ENCODE data around the gene SLC39A13.
A peak's percentile ranks its signal among the peaks of the same experiment; 100 is the strongest.

Gene SLC39A13

DNA sequence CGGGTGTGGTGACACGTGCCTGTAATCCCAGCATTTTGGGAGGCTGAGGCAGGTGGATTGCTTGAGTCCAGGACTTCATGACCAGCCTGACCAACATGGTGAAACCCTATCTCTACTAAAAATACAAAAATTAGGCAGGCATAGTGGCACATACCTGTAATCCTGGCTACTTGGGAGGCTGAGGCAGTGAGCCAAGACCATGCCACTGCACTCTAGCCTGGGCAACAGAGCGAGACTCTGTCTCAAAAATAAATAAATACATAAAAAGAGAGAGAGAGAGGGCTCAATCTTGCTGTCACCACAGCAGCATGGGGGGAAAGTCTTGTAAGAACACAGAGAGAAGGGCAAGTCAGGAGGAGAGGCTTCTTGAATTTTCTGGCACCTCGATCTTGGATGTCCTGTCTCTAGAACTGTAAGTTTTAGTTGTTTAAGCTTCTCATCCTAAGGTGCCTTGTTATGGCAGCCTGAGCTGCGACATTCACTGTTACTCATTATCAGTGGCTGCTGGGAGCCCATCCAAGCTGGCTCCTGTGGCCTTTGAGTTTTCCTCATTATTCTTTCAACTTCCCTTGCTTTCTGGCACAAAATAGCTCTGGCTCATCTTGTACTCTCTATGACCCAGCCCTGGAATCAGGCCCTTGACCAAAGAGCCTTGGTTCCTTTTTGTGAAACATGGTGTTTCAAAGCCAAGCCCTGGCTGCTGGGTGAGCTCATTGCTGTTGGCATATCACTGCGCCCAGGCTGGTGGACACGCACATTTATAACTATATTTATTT lies 25.8 kb downstream of the SLC39A13 start:
- Histone ChIP-seq H2BK15ac (ENCODE audit: low read length) (no peak overlapping the region), H3K14ac (ENCODE audit: low read length) (no peak overlapping the region)
- WGBS, 2 donors (ENCODE audit: extremely low coverage in 2 of 2, insufficient read length in 2 of 2, insufficient replicate concordance in 1 of 2): no CpG with 5 or more reads among the region's 7 CpGs

GRCh38 chr11:47435687-47436086 lies 27.3 kb downstream of the SLC39A13 start:
- Histone ChIP-seq H2BK5ac (ENCODE audit: low read length) (no peak overlapping the region), H4K91ac (ENCODE audit: low read depth, low read length, poor library complexity) (no peak overlapping the region), H3K18ac (ENCODE audit: low read length) (no peak overlapping the region), H3K9me3 (replicated peaks in 1 of 2; ENCODE audit: control insufficient read depth in 2 of 2, insufficient read depth in 1 of 2, low read depth in 1 of 2, low read length in 2 of 2) (no peaks in the 10 kb centered on the region), H3K4me3 (ENCODE audit: low read length in 2 of 2) (no peak overlapping the region), H2BK15ac (ENCODE audit: low read length) (no peak overlapping the region), H2BK12ac (ENCODE audit: low read length) (no peak overlapping the region), H3K9ac (ENCODE audit: low read depth, low read length, poor library complexity) (no peak overlapping the region), H3K14ac (ENCODE audit: low read length) (no peak overlapping the region), H3K79me1 (ENCODE audit: low read depth, low read length) (no peaks in the 10 kb centered on the region), H2AFZ (ENCODE audit: low read length) (no peak overlapping the region), H3K36me3 (replicated peaks in 1 of 2; ENCODE audit: control insufficient read depth in 2 of 2, insufficient read depth in 2 of 2, low read length in 2 of 2) (no peaks in the 10 kb centered on the region), H3K27ac (replicated peaks; ENCODE audit: low read length) (no peak overlapping the region), H3K4me1 (ENCODE audit: control insufficient read depth in 2 of 2, insufficient read depth in 1 of 2, low read depth in 1 of 2, low read length in 2 of 2) (peaks cover 2 to 9% of the 10 kb centered on the region in 2 donors), H4K8ac (ENCODE audit: low read depth, low read length) (no peak overlapping the region), H3K4me2 (ENCODE audit: insufficient read depth, low read length, poor library complexity, severe bottlenecking) (no peak overlapping the region), H3K23ac (ENCODE audit: low read depth, low read length, poor library complexity) (peak overlapping the region; percentile 58), H2BK120ac (ENCODE audit: low read depth, low read length) (no peak overlapping the region), H3K27me3 (ENCODE audit: control insufficient read depth in 3 of 3, insufficient read depth in 3 of 3, low read depth in 1 of 3, low read length in 3 of 3) (no peaks in the 10 kb centered on the region), H3K4ac (ENCODE audit: low read length) (no peak overlapping the region), H2AK5ac (ENCODE audit: low read depth, low read length) (no peak overlapping the region)
- DNase-seq (ENCODE audit: low spot score): no peak
- WGBS, 2 donors (ENCODE audit: extremely low coverage in 2 of 2, insufficient read length in 2 of 2, insufficient replicate concordance in 1 of 2): no CpG with 5 or more reads among the region's 3 CpGs

More for the DNA sequence above, 25.8 kb downstream of the SLC39A13 start:
- Histone ChIP-seq H4K8ac (ENCODE audit: low read depth, low read length) (no peak overlapping the region), H2BK120ac (ENCODE audit: low read depth, low read length) (no peak overlapping the region), H3K18ac (ENCODE audit: low read length) (no peak overlapping the region), H3K23ac (ENCODE audit: low read depth, low read length, poor library complexity) (no peak overlapping the region), H3K4me1 (ENCODE audit: control insufficient read depth in 2 of 2, insufficient read depth in 1 of 2, low read depth in 1 of 2, low read length in 2 of 2) (peaks cover 2 to 9% of the 10 kb centered on the region in 2 donors), H3K9me3 (replicated peaks in 1 of 2; ENCODE audit: control insufficient read depth in 2 of 2, insufficient read depth in 1 of 2, low read depth in 1 of 2, low read length in 2 of 2) (no peaks in the 10 kb centered on the region), H2BK5ac (ENCODE audit: low read length) (no peak overlapping the region), H3K79me1 (ENCODE audit: low read depth, low read length) (no peaks in the 10 kb centered on the region), H4K91ac (ENCODE audit: low read depth, low read length, poor library complexity) (no peak overlapping the region), H3K9ac (ENCODE audit: low read depth, low read length, poor library complexity) (no peak overlapping the region), H2AFZ (ENCODE audit: low read length) (peak overlapping the region; percentile 59), H3K4me3 (ENCODE audit: low read length in 2 of 2) (no peak overlapping the region), H2AK5ac (ENCODE audit: low read depth, low read length) (no peak overlapping the region), H3K4ac (ENCODE audit: low read length) (no peak overlapping the region), H3K4me2 (ENCODE audit: insufficient read depth, low read length, poor library complexity, severe bottlenecking) (no peak overlapping the region), H3K27me3 (ENCODE audit: control insufficient read depth in 3 of 3, insufficient read depth in 3 of 3, low read depth in 1 of 3, low read length in 3 of 3) (no peaks in the 10 kb centered on the region), H3K36me3 (replicated peaks in 1 of 2; ENCODE audit: control insufficient read depth in 2 of 2, insufficient read depth in 2 of 2, low read length in 2 of 2) (no peaks in the 10 kb centered on the region), H2BK12ac (ENCODE audit: low read length) (no peak overlapping the region), H3K27ac (replicated peaks; ENCODE audit: low read length) (no peak overlapping the region)
- DNase-seq (ENCODE audit: low spot score): no peak

GRCh38 chr11:47436726-47437125 lies 28.3 kb downstream of the SLC39A13 start:
- WGBS, 2 donors (ENCODE audit: extremely low coverage in 2 of 2, insufficient read length in 2 of 2, insufficient replicate concordance in 1 of 2): no CpG with 5 or more reads among the region's 3 CpGs
- no peak overlapping the region for H3K4me2 ChIP-seq (ENCODE audit: insufficient read depth, low read length, poor library complexity, severe bottlenecking)
- no peak overlapping the region for H4K8ac ChIP-seq (ENCODE audit: low read depth, low read length)

DNA sequence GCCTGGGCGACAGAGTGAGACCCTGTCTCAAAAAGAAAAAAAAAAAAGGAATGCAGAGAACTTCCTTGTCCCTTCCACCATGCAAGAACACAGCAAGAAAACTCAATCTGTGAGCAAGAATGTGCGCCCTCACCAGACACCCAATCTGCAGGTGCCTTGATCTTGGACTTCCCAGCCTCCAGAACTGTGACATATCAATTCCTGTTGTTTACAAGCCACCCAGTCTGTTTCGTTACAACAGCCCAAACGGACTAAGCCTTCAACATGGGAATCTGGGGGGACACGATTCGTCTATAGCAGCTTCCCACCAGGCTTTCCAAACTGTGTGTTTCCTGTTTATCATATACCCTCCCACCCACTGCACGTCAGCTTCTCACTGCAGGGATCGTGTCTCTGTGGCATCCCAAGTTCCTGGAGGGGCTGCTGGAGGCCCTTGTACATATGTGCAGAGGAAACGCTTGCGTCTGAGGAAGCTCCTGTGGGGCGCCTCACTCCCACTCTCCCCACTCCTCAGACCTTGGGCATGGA lies 28.9 kb downstream of the SLC39A13 start:
- no CpG with 5 or more reads among the region's 11 CpGs for WGBS, 2 donors (ENCODE audit: extremely low coverage in 2 of 2, insufficient read length in 2 of 2, insufficient replicate concordance in 1 of 2)
- Histone ChIP-seq H2BK5ac (ENCODE audit: low read length) (no peak overlapping the region), H3K9me3 (replicated peaks in 1 of 2; ENCODE audit: control insufficient read depth in 2 of 2, insufficient read depth in 1 of 2, low read depth in 1 of 2, low read length in 2 of 2) (no peaks in the 10 kb centered on the region)

More at GRCh38 chr11:47436726-47437125, 28.3 kb downstream of the SLC39A13 start:
- Histone ChIP-seq H2BK5ac (ENCODE audit: low read length) (no peak overlapping the region), H2AFZ (ENCODE audit: low read length) (no peak overlapping the region), H3K27me3 (ENCODE audit: control insufficient read depth in 3 of 3, insufficient read depth in 3 of 3, low read depth in 1 of 3, low read length in 3 of 3) (no peaks in the 10 kb centered on the region), H3K4ac (ENCODE audit: low read length) (no peak overlapping the region), H3K79me1 (ENCODE audit: low read depth, low read length) (no peaks in the 10 kb centered on the region), H3K9ac (ENCODE audit: low read depth, low read length, poor library complexity) (no peak overlapping the region), H2BK15ac (ENCODE audit: low read length) (no peak overlapping the region), H2BK120ac (ENCODE audit: low read depth, low read length) (no peak overlapping the region), H3K23ac (ENCODE audit: low read depth, low read length, poor library complexity) (no peak overlapping the region), H2AK5ac (ENCODE audit: low read depth, low read length) (no peak overlapping the region), H3K4me1 (ENCODE audit: control insufficient read depth in 2 of 2, insufficient read depth in 1 of 2, low read depth in 1 of 2, low read length in 2 of 2) (peaks cover 2 to 9% of the 10 kb centered on the region in 2 donors), H3K27ac (replicated peaks; ENCODE audit: low read length) (no peak overlapping the region), H4K91ac (ENCODE audit: low read depth, low read length, poor library complexity) (no peak overlapping the region), H3K4me3 (ENCODE audit: low read length in 2 of 2) (no peak overlapping the region), H3K18ac (ENCODE audit: low read length) (no peak overlapping the region), H3K36me3 (replicated peaks in 1 of 2; ENCODE audit: control insufficient read depth in 2 of 2, insufficient read depth in 2 of 2, low read length in 2 of 2) (no peaks in the 10 kb centered on the region), H3K14ac (ENCODE audit: low read length) (no peak overlapping the region), H3K9me3 (replicated peaks in 1 of 2; ENCODE audit: control insufficient read depth in 2 of 2, insufficient read depth in 1 of 2, low read depth in 1 of 2, low read length in 2 of 2) (no peaks in the 10 kb centered on the region), H2BK12ac (ENCODE audit: low read length) (no peak overlapping the region)
- DNase-seq (ENCODE audit: low spot score): no peak

More for the DNA sequence above, 28.9 kb downstream of the SLC39A13 start:
- H4K8ac ChIP-seq (ENCODE audit: low read depth, low read length): no peak overlapping the region
- no peak overlapping the region for H2BK120ac ChIP-seq (ENCODE audit: low read depth, low read length)
- DNase-seq (ENCODE audit: low spot score): no peak
- H3K79me1 ChIP-seq (ENCODE audit: low read depth, low read length): no peaks in the 10 kb centered on the region
- H3K36me3 ChIP-seq (replicated peaks in 1 of 2; ENCODE audit: control insufficient read depth in 2 of 2, insufficient read depth in 2 of 2, low read length in 2 of 2): no peaks in the 10 kb centered on the region
- no peak overlapping the region for H2AK5ac ChIP-seq (ENCODE audit: low read depth, low read length)
- no peak overlapping the region for H3K4ac ChIP-seq (ENCODE audit: low read length)
- no peak overlapping the region for H3K27ac ChIP-seq (replicated peaks; ENCODE audit: low read length)
- H4K91ac ChIP-seq (ENCODE audit: low read depth, low read length, poor library complexity): no peak overlapping the region
- no peaks in the 10 kb centered on the region for H3K27me3 ChIP-seq (ENCODE audit: control insufficient read depth in 3 of 3, insufficient read depth in 3 of 3, low read depth in 1 of 3, low read length in 3 of 3)
- H3K4me3 ChIP-seq (ENCODE audit: low read length in 2 of 2): no peak overlapping the region
- H2AFZ ChIP-seq (ENCODE audit: low read length): peak overlapping the region; percentile 94
- peaks cover 2 to 9% of the 10 kb centered on the region in 2 donors for H3K4me1 ChIP-seq (ENCODE audit: control insufficient read depth in 2 of 2, insufficient read depth in 1 of 2, low read depth in 1 of 2, low read length in 2 of 2)
- H3K14ac ChIP-seq (ENCODE audit: low read length): no peak overlapping the region
- H2BK15ac ChIP-seq (ENCODE audit: low read length): no peak overlapping the region
- no peak overlapping the region for H3K23ac ChIP-seq (ENCODE audit: low read depth, low read length, poor library complexity)
- H3K9ac ChIP-seq (ENCODE audit: low read depth, low read length, poor library complexity): no peak overlapping the region
- H3K4me2 ChIP-seq (ENCODE audit: insufficient read depth, low read length, poor library complexity, severe bottlenecking): no peak overlapping the region
- H2BK12ac ChIP-seq (ENCODE audit: low read length): no peak overlapping the region
- H3K18ac ChIP-seq (ENCODE audit: low read length): no peak overlapping the region

Measured in neuronal stem cell (in vitro differentiated cells).